Measurements from ENCODE around the gene INHA. TPM values are rescaled to one million over a fixed set of nuclear protein-coding genes. Genes with fewer than 3 reads are reported as not detected.

INHA gene
- total and polyA plus RNA-seq, 5 donors: 16.7 to 47.6 (median 28.7) TPM

GRCh38 chr2:219614076-219614860 lies 42.2 kb downstream of the INHA start:
- H3K4me1 ChIP-seq (ENCODE audit: control insufficient read depth, insufficient read depth, low read length): peaks cover 5% of the 10 kb centered on the region
- H3K4me3 ChIP-seq (ENCODE audit: low read length): no peak overlapping the region
- no peaks in the 10 kb centered on the region for H3K27me3 ChIP-seq (ENCODE audit: control insufficient read depth, insufficient read depth)
- H3K27ac ChIP-seq (ENCODE audit: low read length): no peak overlapping the region
- no peaks in the 10 kb centered on the region for H3K9me3 ChIP-seq (ENCODE audit: control insufficient read depth, low read length)
- intact Hi-C loops (cut with DNase I): no loop called here
- WGBS: 91% methylated on average over 11 of the region's 11 CpGs
- ATAC-seq (no peak), DNase-seq (no peak)

- peak in 1 of 3 donors; percentile 47 for DNase-seq
- H3K27ac ChIP-seq (ENCODE audit: low read length): no peak overlapping the region
- intact Hi-C loops (cut with DNase I): no loop called here
- H3K9me3 ChIP-seq (ENCODE audit: control insufficient read depth, low read length): no peaks in the 10 kb centered on the region
- H3K27me3 ChIP-seq (ENCODE audit: control insufficient read depth, insufficient read depth): no peaks in the 10 kb centered on the region
- 93% methylated on average over 11 of the region's 11 CpGs for WGBS
- H3K4me1 ChIP-seq (ENCODE audit: control insufficient read depth, insufficient read depth, low read length): peaks cover 5% of the 10 kb centered on the region
- no peak overlapping the region for H3K4me3 ChIP-seq (ENCODE audit: low read length)
- no peak for ATAC-seq
Observed at GRCh38 chr2:219615036-219615435, 42.9 kb downstream of the INHA start.

- Histone ChIP-seq H3K4me1 (ENCODE audit: control insufficient read depth, insufficient read depth, low read length) (peaks cover 5% of the 10 kb centered on the region), H3K27me3 (ENCODE audit: control insufficient read depth, insufficient read depth) (no peaks in the 10 kb centered on the region), H3K4me3 (ENCODE audit: low read length) (no peak overlapping the region), H3K9me3 (ENCODE audit: control insufficient read depth, low read length) (no peaks in the 10 kb centered on the region), H3K27ac (ENCODE audit: low read length) (no peak overlapping the region)
- intact Hi-C loops (cut with DNase I): no loop called here
- DNase-seq (peak in 2 of 3 donors; percentile 46 to 56), ATAC-seq (peak; percentile 5 to 16)
- 72% methylated on average over 12 of the region's 12 CpGs for WGBS
Observed at GRCh38 chr2:219615894-219616293, 43.8 kb downstream of the INHA start.

GRCh38 chr2:219616550-219616949 lies 44.4 kb downstream of the INHA start:
- intact Hi-C loops (cut with DNase I): no loop called here
- peak; percentile 42 to 49 for ATAC-seq

GRCh38 chr2:219618733-219619122 lies 46.6 kb downstream of the INHA start:
- ATAC-seq (no peak), DNase-seq (peak in 1 of 3 donors; percentile 36)
- Histone ChIP-seq H3K27ac (ENCODE audit: low read length) (peak overlapping the region; percentile 32), H3K4me1 (ENCODE audit: control insufficient read depth, insufficient read depth, low read length) (peaks cover 7% of the 10 kb centered on the region), H3K4me3 (ENCODE audit: low read length) (no peak overlapping the region), H3K9me3 (ENCODE audit: control insufficient read depth, low read length) (no peaks in the 10 kb centered on the region), H3K27me3 (ENCODE audit: control insufficient read depth, insufficient read depth) (no peaks in the 10 kb centered on the region)
- intact Hi-C loops (cut with DNase I): no loop called here
- WGBS: 85% methylated on average over 3 of the region's 3 CpGs

More at GRCh38 chr2:219616550-219616949, 44.4 kb downstream of the INHA start:
- Histone ChIP-seq H3K27ac (ENCODE audit: low read length) (peak overlapping the region; percentile 31), H3K4me1 (ENCODE audit: control insufficient read depth, insufficient read depth, low read length) (peaks cover 5% of the 10 kb centered on the region), H3K9me3 (ENCODE audit: control insufficient read depth, low read length) (no peaks in the 10 kb centered on the region), H3K4me3 (ENCODE audit: low read length) (no peak overlapping the region), H3K27me3 (ENCODE audit: control insufficient read depth, insufficient read depth) (no peaks in the 10 kb centered on the region)
- DNase-seq: peak in 2 of 3 donors; percentile 63 to 72
- WGBS: 59% methylated on average over 4 of the region's 4 CpGs

- peaks cover 7% of the 10 kb centered on the region for H3K4me1 ChIP-seq (ENCODE audit: control insufficient read depth, insufficient read depth, low read length)
Observed at GRCh38 chr2:219619235-219619634, 47.1 kb downstream of the INHA start.

GRCh38 chr2:219620546-219620945 lies 48.4 kb downstream of the INHA start:
- no peak overlapping the region for H3K4me3 ChIP-seq (ENCODE audit: low read length)
- intact Hi-C loops (cut with DNase I): no loop called here
- H3K4me1 ChIP-seq (ENCODE audit: control insufficient read depth, insufficient read depth, low read length): peaks cover 7% of the 10 kb centered on the region
- 80% methylated on average over 6 of the region's 6 CpGs for WGBS
- DNase-seq (no peak), ATAC-seq (no peak)
- H3K9me3 ChIP-seq (ENCODE audit: control insufficient read depth, low read length): no peaks in the 10 kb centered on the region
- no peak overlapping the region for H3K27ac ChIP-seq (ENCODE audit: low read length)
- no peaks in the 10 kb centered on the region for H3K27me3 ChIP-seq (ENCODE audit: control insufficient read depth, insufficient read depth)

More at GRCh38 chr2:219619235-219619634, 47.1 kb downstream of the INHA start:
- WGBS: 46% methylated on average over 4 of the region's 4 CpGs
- Histone ChIP-seq H3K9me3 (ENCODE audit: control insufficient read depth, low read length) (no peaks in the 10 kb centered on the region), H3K27me3 (ENCODE audit: control insufficient read depth, insufficient read depth) (no peaks in the 10 kb centered on the region), H3K27ac (ENCODE audit: low read length) (no peak overlapping the region), H3K4me3 (ENCODE audit: low read length) (no peak overlapping the region)
- DNase-seq (peak in 1 of 3 donors; percentile 24), ATAC-seq (no peak)
- intact Hi-C loops (cut with DNase I): no loop called here

- WGBS: 84% methylated on average over 4 of the region's 4 CpGs
- H3K4me3 ChIP-seq (ENCODE audit: low read length): no peak overlapping the region
- ATAC-seq (no peak), DNase-seq (no peak)
- intact Hi-C loops (cut with DNase I): no loop called here
- H3K27me3 ChIP-seq (ENCODE audit: control insufficient read depth, insufficient read depth): no peaks in the 10 kb centered on the region
- H3K9me3 ChIP-seq (ENCODE audit: control insufficient read depth, low read length): no peaks in the 10 kb centered on the region
- peaks cover 2% of the 10 kb centered on the region for H3K4me1 ChIP-seq (ENCODE audit: control insufficient read depth, insufficient read depth, low read length)
- H3K27ac ChIP-seq (ENCODE audit: low read length): peak overlapping the region; percentile 9
Observed at GRCh38 chr2:219621935-219622334, 49.8 kb downstream of the INHA start.

- no peaks in the 10 kb centered on the region for H3K9me3 ChIP-seq (ENCODE audit: control insufficient read depth, low read length)
- WGBS: 97% methylated on average over 2 of the region's 2 CpGs
- peak overlapping the region; percentile 22 for H3K27ac ChIP-seq (ENCODE audit: low read length)
- H3K4me3 ChIP-seq (ENCODE audit: low read length): no peak overlapping the region
- ATAC-seq (peak in 1 of 2 donors; percentile 22), DNase-seq (no peak)
- H3K4me1 ChIP-seq (ENCODE audit: control insufficient read depth, insufficient read depth, low read length): peaks cover 2% of the 10 kb centered on the region
- H3K27me3 ChIP-seq (ENCODE audit: control insufficient read depth, insufficient read depth): no peaks in the 10 kb centered on the region
- intact Hi-C loops (cut with DNase I): no loop called here
Observed at GRCh38 chr2:219622472-219622871, 50.4 kb downstream of the INHA start.

GRCh38 chr2:219624565-219624964 lies 52.5 kb downstream of the INHA start:
- Histone ChIP-seq H3K9me3 (ENCODE audit: control insufficient read depth, low read length) (no peaks in the 10 kb centered on the region), H3K4me3 (ENCODE audit: low read length) (no peak overlapping the region), H3K27ac (ENCODE audit: low read length) (peak overlapping the region; percentile 73), H3K27me3 (ENCODE audit: control insufficient read depth, insufficient read depth) (no peaks in the 10 kb centered on the region), H3K4me1 (ENCODE audit: control insufficient read depth, insufficient read depth, low read length) (peaks cover 2% of the 10 kb centered on the region)
- ATAC-seq: peak; percentile 49 to 75
- WGBS: 62% methylated on average over 6 of the region's 6 CpGs
- peak; percentile 47 to 82 (median 78) for DNase-seq
- intact Hi-C loops (cut with DNase I): no loop called here

- Histone ChIP-seq H3K27me3 (ENCODE audit: control insufficient read depth, insufficient read depth) (no peaks in the 10 kb centered on the region), H3K9me3 (ENCODE audit: control insufficient read depth, low read length) (no peaks in the 10 kb centered on the region), H3K27ac (ENCODE audit: low read length) (peak overlapping the region; percentile 73), H3K4me1 (ENCODE audit: control insufficient read depth, insufficient read depth, low read length) (peaks cover 2% of the 10 kb centered on the region), H3K4me3 (ENCODE audit: low read length) (no peak overlapping the region)
- ATAC-seq (no peak), DNase-seq (no peak)
- intact Hi-C loops (cut with DNase I): loop anchor here in 1 of 4 donors (5.0 kb wide), 1 partner anchor 53 kb away; the partner anchor contains the start of genes INHA and OBSL1
- WGBS: 85% methylated on average over 5 of the region's 5 CpGs
Observed at GRCh38 chr2:219625179-219625578, 53.1 kb downstream of the INHA start.
